ENCODE data around the gene LRP2. TPM values are rescaled to one million over a fixed set of nuclear protein-coding genes. Genes with fewer than 3 reads are reported as not detected.

LRP2 gene
- total RNA-seq, 2 donors from 2014 or later: 0.02 to 2.6 TPM

- DNase-seq (ENCODE audit: low spot score in 2 of 2) (no peak), ATAC-seq (no peak)
- H3K9me3 Mint-ChIP-seq: no peaks in the 10 kb centered on the region
- no peaks in the 10 kb centered on the region for H3K36me3 Mint-ChIP-seq
- no peak overlapping the region for H3K27ac Mint-ChIP-seq
These were observed 183.4 kb downstream of the LRP2 start for GRCh38 chr2:169178804-169179390.

- H3K36me3 Mint-ChIP-seq: no peaks in the 10 kb centered on the region
- no peak overlapping the region for H3K27ac Mint-ChIP-seq
- no peak for DNase-seq (ENCODE audit: low spot score in 2 of 2)
- ATAC-seq: no peak
- H3K9me3 Mint-ChIP-seq: no peaks in the 10 kb centered on the region
These were observed 184.0 kb downstream of the LRP2 start for GRCh38 chr2:169178364-169178763.

GRCh38 chr2:169175112-169175511 is 187.2 kb downstream of the LRP2 start:
- H3K9me3 Mint-ChIP-seq: no peaks in the 10 kb centered on the region

GRCh38 chr2:169173876-169174275 is 188.5 kb downstream of the LRP2 start:
- H3K27ac Mint-ChIP-seq: no peak overlapping the region
- no peaks in the 10 kb centered on the region for H3K9me3 Mint-ChIP-seq
- no peaks in the 10 kb centered on the region for H3K36me3 Mint-ChIP-seq
- DNase-seq (ENCODE audit: low spot score in 2 of 2) (no peak), ATAC-seq (no peak)

More at GRCh38 chr2:169175112-169175511, 187.2 kb downstream of the LRP2 start:
- no peak for DNase-seq (ENCODE audit: low spot score in 2 of 2)
- Mint-ChIP-seq H3K27ac (no peak overlapping the region), H3K36me3 (no peaks in the 10 kb centered on the region)
- no peak for ATAC-seq

- Mint-ChIP-seq H3K27ac (no peak overlapping the region), H3K36me3 (no peaks in the 10 kb centered on the region), H3K9me3 (no peaks in the 10 kb centered on the region)
- ATAC-seq: no peak
- DNase-seq (ENCODE audit: low spot score in 2 of 2): no peak
These were observed 189.4 kb downstream of the LRP2 start for GRCh38 chr2:169172914-169173313.

- DNase-seq (ENCODE audit: low spot score in 2 of 2): no peak
- no peak for ATAC-seq
- no peaks in the 10 kb centered on the region for H3K9me3 Mint-ChIP-seq
- no peaks in the 10 kb centered on the region for H3K36me3 Mint-ChIP-seq
- H3K27ac Mint-ChIP-seq: no peak overlapping the region
These were observed 190.1 kb downstream of the LRP2 start for GRCh38 chr2:169172151-169172735.

- ATAC-seq: no peak
- Mint-ChIP-seq H3K36me3 (no peaks in the 10 kb centered on the region), H3K27ac (no peak overlapping the region), H3K9me3 (no peaks in the 10 kb centered on the region)
- no peak for DNase-seq (ENCODE audit: low spot score in 2 of 2)
These were observed 196.5 kb downstream of the LRP2 start for GRCh38 chr2:169165791-169166190.

GRCh38 chr2:169164311-169164710 is 198.0 kb downstream of the LRP2 start:
- ATAC-seq (no peak), DNase-seq (ENCODE audit: low spot score in 2 of 2) (no peak)
- no peaks in the 10 kb centered on the region for H3K9me3 Mint-ChIP-seq
- no peak overlapping the region for H3K27ac Mint-ChIP-seq
- H3K36me3 Mint-ChIP-seq: no peaks in the 10 kb centered on the region

- DNase-seq (ENCODE audit: low spot score in 2 of 2): no peak
- Mint-ChIP-seq H3K9me3 (no peaks in the 10 kb centered on the region), H3K36me3 (no peaks in the 10 kb centered on the region), H3K27ac (no peak overlapping the region)
- ATAC-seq: no peak
These were observed 199.7 kb downstream of the LRP2 start for GRCh38 chr2:169162613-169163012.

GRCh38 chr2:169160926-169161481 is 201.3 kb downstream of the LRP2 start:
- Mint-ChIP-seq H3K27ac (no peak overlapping the region), H3K36me3 (no peaks in the 10 kb centered on the region), H3K9me3 (no peaks in the 10 kb centered on the region)
- DNase-seq (ENCODE audit: low spot score in 2 of 2): no peak
- peak; percentile 34 to 61 for ATAC-seq

GRCh38 chr2:169159686-169160085 is 202.6 kb downstream of the LRP2 start:
- DNase-seq (ENCODE audit: low spot score in 2 of 2) (no peak), ATAC-seq (no peak)
- Mint-ChIP-seq H3K36me3 (no peaks in the 10 kb centered on the region), H3K27ac (no peak overlapping the region), H3K9me3 (no peaks in the 10 kb centered on the region)

- peaks cover 2 to 3% of the 10 kb centered on the region in 2 donors for H3K9me3 Mint-ChIP-seq
- ATAC-seq (no peak), DNase-seq (ENCODE audit: low spot score in 2 of 2) (no peak)
- no peak overlapping the region for H3K27ac Mint-ChIP-seq
- peaks cover 0 to 4% of the 10 kb centered on the region in 2 donors for H3K36me3 Mint-ChIP-seq
These were observed 203.5 kb downstream of the LRP2 start for GRCh38 chr2:169158874-169159273.

- ATAC-seq (no peak), DNase-seq (ENCODE audit: low spot score in 2 of 2) (no peak)
- Mint-ChIP-seq H3K36me3 (no peaks in the 10 kb centered on the region), H3K27ac (no peak overlapping the region), H3K9me3 (no peaks in the 10 kb centered on the region)
These were observed 216.1 kb downstream of the LRP2 start for GRCh38 chr2:169146220-169146619.

- ATAC-seq: no peak
- H3K27ac Mint-ChIP-seq: no peak overlapping the region
- H3K36me3 Mint-ChIP-seq: no peaks in the 10 kb centered on the region
- H3K9me3 Mint-ChIP-seq: no peaks in the 10 kb centered on the region
- DNase-seq (ENCODE audit: low spot score in 2 of 2): no peak
These were observed 218.3 kb downstream of the LRP2 start for GRCh38 chr2:169143998-169144397.

GRCh38 chr2:169141713-169142352 is 220.5 kb downstream of the LRP2 start:
- no peaks in the 10 kb centered on the region for H3K36me3 Mint-ChIP-seq
- ATAC-seq (peak; percentile 60 to 83), DNase-seq (ENCODE audit: low spot score in 2 of 2) (peak in 1 of 2 donors; percentile 71)
- no peak overlapping the region for H3K27ac Mint-ChIP-seq
- H3K9me3 Mint-ChIP-seq: no peaks in the 10 kb centered on the region

GRCh38 chr2:169139993-169140767 is 222.2 kb downstream of the LRP2 start:
- Mint-ChIP-seq H3K9me3 (no peaks in the 10 kb centered on the region), H3K36me3 (no peaks in the 10 kb centered on the region), H3K27ac (no peak overlapping the region)
- ATAC-seq: no peak
- DNase-seq (ENCODE audit: low spot score in 2 of 2): no peak

- Mint-ChIP-seq H3K27ac (no peak overlapping the region), H3K9me3 (no peaks in the 10 kb centered on the region), H3K36me3 (no peaks in the 10 kb centered on the region)
- DNase-seq (ENCODE audit: low spot score in 2 of 2): no peak
- ATAC-seq: no peak
These were observed 223.2 kb downstream of the LRP2 start for GRCh38 chr2:169139145-169139544.
